Upper lobe of left lung (tissue), 6 donors: ENCODE measurements around the gene CD58. TPM values are rescaled to one million over a fixed set of nuclear protein-coding genes. Genes with fewer than 3 reads are reported as not detected.
A peak's percentile ranks its signal among the peaks of the same experiment; 100 is the strongest.

Experiments
- ATAC-seq, 2 donors: fragments of 200-7000 bp; cut with Tn5 transposase; one replicate each; pipeline ENCODE4 v1.9.1; 2022; ENCODE audit warnings: mild to moderate bottlenecking in 2 of 2, moderate library complexity in 2 of 2; ENCODE audit not compliant: low FRiP score in 2 of 2
- DNase-seq, 2 donors: peaks; one replicate each; pipeline ENCODE4 v3.0.0-alpha.2; 2019 to 2020
- H3K27ac ChIP-seq, 4 donors: fragments of 200-600 bp; sonication (generic); one replicate each; pipeline ENCODE4 v1.5.1; 2016 to 2019
- H3K27me3 ChIP-seq, 4 donors: fragments of 200-600 bp; sonication (generic); one replicate each; pipeline ENCODE4 v1.5.1; 2017 to 2019
- H3K36me3 ChIP-seq, 4 donors: fragments of 200-600 bp; sonication (generic); one replicate each; pipeline ENCODE4 v1.5.1; 2016 to 2019
- H3K4me1 ChIP-seq, 4 donors: fragments of 200-600 bp; sonication (generic); one replicate each; pipeline ENCODE4 v1.5.1; 2018 to 2019
- H3K4me3 ChIP-seq, 4 donors: fragments of 200-600 bp; sonication (generic); one replicate each; pipeline ENCODE4 v1.5.1; 2017 to 2019; ENCODE audit warnings: mild to moderate bottlenecking in 2 of 4, moderate library complexity in 1 of 4
- H3K9me3 ChIP-seq, 4 donors: fragments of 200-600 bp; sonication (generic); one replicate each; pipeline ENCODE4 v1.5.1; 2018 to 2019
- EP300 ChIP-seq, 4 donors: sonication (generic); formaldehyde crosslinking; IDR thresholded peaks; one replicate each; pipeline ENCODE4 v1.5.1; 2017; ENCODE audit warnings: antibody characterized with exemption in 4 of 4, control low read depth in 2 of 4
- POLR2A ChIP-seq, 4 donors: fragments of 450-650 bp; IDR thresholded peaks; one replicate each; pipeline ENCODE4 v1.5.1; 2016 to 2017; ENCODE audit warnings: antibody characterized with exemption in 4 of 4, mild to moderate bottlenecking in 2 of 4
- POLR2AphosphoS5 ChIP-seq, 2 donors: sonication (generic); formaldehyde crosslinking; IDR thresholded peaks; one replicate each; pipeline ENCODE4 v1.5.1; 2017; ENCODE audit warnings: antibody characterized with exemption in 2 of 2
- WGBS, 2 donors: methylation state at CpG; one replicate each; pipeline ENCODE4 v1.1.5; 2017 to 2018; 5-methylcytosine and 5-hydroxymethylcytosine counted together
- total RNA-seq, 6 donors: library from RNA; depleted of rRNA in 4 of 6; stranded (reverse); fragments of >200 nt in 4 of 6; gene quantifications; one replicate each; pipeline versions ENCODE4 v1.1.0 to v1.2.1, GENCODE V29; 2016 to 2021
- TF ChIP-seq, protein P1 (sequence below), 6 experiments: fragments of 450-650 bp in 4 of 6; fragments of 200-600 bp in 2 of 6; sonication (generic) in 2 of 6; IDR thresholded peaks; one replicate each; pipeline ENCODE4 v1.5.1; 2016 to 2019; ENCODE audit warnings: antibody characterized with exemption in 6 of 6
- donor health status: DM: no; HTN: no; CAD: no; lungs with moderate emphysema.
- donor health status: DM: no; HTN: yes; CAD: no; lungs with severe emphysema.

CD58 gene
- total RNA-seq, 6 donors from 2014 or later, result 17.8 to 52.0 (median 32.4) TPM

DNA sequence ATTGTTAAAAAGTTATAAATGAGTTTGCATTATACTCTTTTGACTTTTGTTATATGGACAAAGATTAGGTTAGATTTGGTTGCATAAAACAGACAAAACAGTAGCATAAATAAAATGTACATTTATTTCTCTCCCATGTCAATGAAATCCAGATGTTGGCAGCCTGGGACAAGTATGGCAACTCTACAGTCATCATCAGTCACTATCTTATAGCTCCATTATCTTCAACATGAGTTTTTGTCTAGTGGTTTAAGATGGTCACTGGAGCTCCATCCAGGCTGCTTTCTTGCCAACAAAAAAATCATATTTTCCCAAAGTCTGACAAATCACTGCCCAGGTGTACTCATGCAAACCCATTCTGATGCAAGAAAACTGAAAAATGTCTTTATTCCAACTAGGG lies 83.8 kb downstream of the CD58 start:
- Histone ChIP-seq H3K4me1 (peaks cover 17 to 27% (median 20%) of the 10 kb centered on the region in 4 donors), H3K9me3 (no peaks in the 10 kb centered on the region), H3K4me3 (no peak overlapping the region), H3K27me3 (no peaks in the 10 kb centered on the region), H3K36me3 (no peaks in the 10 kb centered on the region), H3K27ac (no peak overlapping the region)
- TF ChIP-seq, protein P1, sequence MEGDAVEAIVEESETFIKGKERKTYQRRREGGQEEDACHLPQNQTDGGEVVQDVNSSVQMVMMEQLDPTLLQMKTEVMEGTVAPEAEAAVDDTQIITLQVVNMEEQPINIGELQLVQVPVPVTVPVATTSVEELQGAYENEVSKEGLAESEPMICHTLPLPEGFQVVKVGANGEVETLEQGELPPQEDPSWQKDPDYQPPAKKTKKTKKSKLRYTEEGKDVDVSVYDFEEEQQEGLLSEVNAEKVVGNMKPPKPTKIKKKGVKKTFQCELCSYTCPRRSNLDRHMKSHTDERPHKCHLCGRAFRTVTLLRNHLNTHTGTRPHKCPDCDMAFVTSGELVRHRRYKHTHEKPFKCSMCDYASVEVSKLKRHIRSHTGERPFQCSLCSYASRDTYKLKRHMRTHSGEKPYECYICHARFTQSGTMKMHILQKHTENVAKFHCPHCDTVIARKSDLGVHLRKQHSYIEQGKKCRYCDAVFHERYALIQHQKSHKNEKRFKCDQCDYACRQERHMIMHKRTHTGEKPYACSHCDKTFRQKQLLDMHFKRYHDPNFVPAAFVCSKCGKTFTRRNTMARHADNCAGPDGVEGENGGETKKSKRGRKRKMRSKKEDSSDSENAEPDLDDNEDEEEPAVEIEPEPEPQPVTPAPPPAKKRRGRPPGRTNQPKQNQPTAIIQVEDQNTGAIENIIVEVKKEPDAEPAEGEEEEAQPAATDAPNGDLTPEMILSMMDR (IDR thresholded peaks at IDR 0.05), result no peak
- DNase-seq (no peak), ATAC-seq (no peak)

DNA sequence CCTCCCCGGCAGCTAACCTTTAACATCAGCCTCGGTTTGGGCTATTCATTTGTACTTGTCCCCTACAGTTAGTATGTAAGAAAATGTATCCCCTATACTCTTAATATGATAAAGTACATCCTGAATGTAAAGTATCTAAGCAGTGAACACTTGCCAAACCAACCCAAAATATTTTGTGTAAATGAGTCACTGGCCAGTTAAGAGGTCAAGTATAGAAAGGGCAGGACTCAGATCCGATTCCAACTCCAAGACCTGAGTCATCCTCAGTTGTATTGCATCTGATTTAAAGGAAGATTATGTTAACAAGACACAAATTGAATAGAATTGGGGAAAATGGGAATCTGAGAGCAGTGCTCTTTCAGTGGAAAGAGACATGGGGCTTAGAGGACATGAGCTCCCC lies 84.4 kb downstream of the CD58 start:
- WGBS, 2 donors, result 75 to 83% methylated on average over 3 of the region's 3 CpGs
- H3K9me3 ChIP-seq, result no peaks in the 10 kb centered on the region
- peaks cover 17 to 27% (median 20%) of the 10 kb centered on the region in 4 donors for H3K4me1 ChIP-seq
- no peak for ATAC-seq
- H3K36me3 ChIP-seq, result no peaks in the 10 kb centered on the region
- no peak overlapping the region for H3K4me3 ChIP-seq
- H3K27me3 ChIP-seq, result no peaks in the 10 kb centered on the region
- DNase-seq, result no peak
- TF ChIP-seq EP300 (IDR thresholded peaks at IDR 0.05) (no peak), POLR2AphosphoS5 (IDR thresholded peaks at IDR 0.05) (no peak)
- no peak overlapping the region for H3K27ac ChIP-seq

DNA sequence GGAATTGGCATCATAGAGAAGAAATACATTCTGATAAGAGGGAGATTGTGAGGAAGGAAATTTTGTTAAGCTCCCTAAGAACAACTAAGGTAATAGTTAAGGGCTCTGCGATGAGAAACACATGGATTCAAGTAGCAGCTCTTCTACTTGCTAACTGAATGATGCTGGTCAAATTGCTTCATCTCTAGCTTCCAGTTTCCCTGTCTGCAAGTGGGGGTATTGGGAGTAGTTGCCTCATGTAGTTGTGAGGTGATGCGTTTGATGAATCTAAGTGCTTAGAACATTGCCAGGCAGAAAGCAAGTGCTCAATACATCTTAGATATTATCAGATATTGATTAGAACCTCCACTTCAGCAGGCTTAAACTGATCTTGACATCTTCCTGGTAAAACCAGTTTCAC lies 84.8 kb downstream of the CD58 start:
- Histone ChIP-seq H3K27me3 (no peaks in the 10 kb centered on the region), H3K9me3 (no peaks in the 10 kb centered on the region), H3K4me3 (no peak overlapping the region), H3K4me1 (peaks cover 17 to 27% (median 20%) of the 10 kb centered on the region in 4 donors), H3K36me3 (no peaks in the 10 kb centered on the region), H3K27ac (no peak overlapping the region)
- no peak for DNase-seq
- ATAC-seq, result no peak
- 92 to 100% methylated on average over 2 of the region's 2 CpGs for WGBS, 2 donors
- TF ChIP-seq EP300 (IDR thresholded peaks at IDR 0.05) (no peak), POLR2A (IDR thresholded peaks at IDR 0.05) (no peak), POLR2AphosphoS5 (IDR thresholded peaks at IDR 0.05) (no peak)
- TF ChIP-seq, protein P1 (IDR thresholded peaks at IDR 0.05), result no peak

DNA sequence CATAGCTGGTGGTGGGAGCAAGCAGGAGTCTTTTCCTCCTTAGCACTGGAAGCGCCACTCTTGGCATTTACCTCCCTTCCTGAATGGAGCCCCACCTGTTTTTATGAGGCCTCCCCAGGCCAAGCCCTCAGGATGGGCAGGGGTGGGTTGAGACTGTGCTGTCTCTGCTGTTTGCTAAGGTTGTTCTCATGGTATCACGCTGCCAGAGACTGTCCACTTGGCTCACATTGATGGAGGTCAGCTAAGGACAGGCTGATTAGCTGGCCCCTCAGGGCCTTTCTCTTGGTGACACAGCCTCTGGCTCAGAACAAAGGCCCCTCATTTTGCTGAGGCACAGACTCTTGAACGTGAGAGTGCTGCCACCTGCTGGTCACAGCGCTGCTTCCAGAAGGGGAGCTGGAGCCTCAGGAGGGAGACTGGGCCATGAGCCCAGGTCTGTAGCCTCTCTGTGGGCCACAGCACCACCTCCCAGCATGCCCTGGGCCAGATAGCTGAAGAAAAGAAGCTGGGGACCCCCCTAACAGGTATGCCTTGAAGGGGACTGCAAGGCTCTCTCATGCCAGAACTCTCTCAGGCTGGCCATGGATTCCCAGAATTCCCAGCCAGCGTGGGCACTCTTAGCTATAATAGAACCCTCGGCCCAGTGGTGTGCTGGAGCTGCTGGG lies 85.6 kb downstream of the CD58 start:
- H3K36me3 ChIP-seq, result no peaks in the 10 kb centered on the region
- H3K4me3 ChIP-seq, result no peak overlapping the region
- ATAC-seq, result peak; percentile 84 to 91
- peak overlapping the region in 1 of 4 donors; percentile 75 for H3K27ac ChIP-seq
- peaks cover 17 to 27% (median 20%) of the 10 kb centered on the region in 4 donors for H3K4me1 ChIP-seq
- H3K27me3 ChIP-seq, result no peaks in the 10 kb centered on the region
- WGBS, 2 donors, result 36 to 72% methylated on average over 3 to 6 of the region's 6 CpGs
- no peak for TF ChIP-seq EP300 (IDR thresholded peaks at IDR 0.05)
- TF ChIP-seq POLR2A (IDR thresholded peaks at IDR 0.05), result no peak
- no peak for TF ChIP-seq POLR2AphosphoS5 (IDR thresholded peaks at IDR 0.05)
- TF ChIP-seq, protein P1 (IDR thresholded peaks at IDR 0.05), result peak; percentile 81 to 94 (median 91)
- no peaks in the 10 kb centered on the region for H3K9me3 ChIP-seq
- DNase-seq, result peak in 1 of 2 donors; percentile 86

DNA sequence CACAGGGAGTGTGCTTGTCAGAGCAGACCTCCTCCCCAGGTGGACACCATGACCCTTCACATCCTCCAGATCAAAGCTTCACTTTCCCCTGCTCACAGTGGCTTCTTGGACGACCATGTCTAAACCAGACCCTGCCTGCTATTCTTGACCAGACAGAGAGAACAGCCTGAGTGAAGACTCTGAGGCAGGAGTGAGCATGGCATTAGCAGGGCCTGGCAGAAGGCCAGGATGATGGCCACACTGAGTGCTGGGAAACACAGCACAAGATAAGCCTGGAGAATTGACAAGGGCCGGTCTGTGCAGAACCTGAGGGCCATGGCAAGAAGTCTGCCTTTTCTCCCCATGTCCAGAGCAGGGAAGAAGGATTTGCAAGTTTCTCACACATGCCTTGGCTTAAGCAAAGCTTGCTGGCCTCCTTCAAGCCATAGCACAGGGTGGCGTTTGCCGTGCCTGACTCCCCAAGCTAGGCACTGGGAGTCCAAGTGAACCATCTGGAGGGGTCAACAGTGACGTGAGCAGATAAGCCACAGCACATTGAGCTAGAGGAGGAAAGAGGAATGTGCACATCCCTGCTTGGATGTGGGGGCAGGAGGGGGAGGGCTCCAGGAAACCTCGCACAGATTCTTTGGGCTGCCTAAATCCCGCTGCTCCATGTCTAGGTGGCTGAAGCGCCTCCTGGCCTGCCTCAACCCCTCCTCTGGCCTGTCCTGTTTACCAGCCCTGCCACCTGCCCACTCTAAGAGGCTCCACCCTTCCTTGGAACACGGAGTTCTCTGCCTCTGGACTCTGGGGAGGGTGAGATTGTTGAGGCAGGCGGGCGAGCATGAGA lies 87.1 kb downstream of the CD58 start:
- Histone ChIP-seq H3K27ac (peak overlapping the region in 2 of 4 donors; percentile 11 to 75), H3K4me1 (peaks cover 9 to 20% (median 17%) of the 10 kb centered on the region in 4 donors), H3K27me3 (no peaks in the 10 kb centered on the region), H3K4me3 (no peak overlapping the region), H3K36me3 (no peaks in the 10 kb centered on the region), H3K9me3 (no peaks in the 10 kb centered on the region)
- WGBS, 2 donors, result 67 to 76% methylated on average over 11 of the region's 11 CpGs
- DNase-seq (peak in 1 of 2 donors; percentile 90), ATAC-seq (peak in 1 of 2 donors; percentile 85)
- TF ChIP-seq POLR2AphosphoS5 (IDR thresholded peaks at IDR 0.05), result peak in 1 of 2 donors; percentile 81
- peak in 3 of 4 donors; percentile 50 to 96 (median 63) for TF ChIP-seq EP300 (IDR thresholded peaks at IDR 0.05)
- TF ChIP-seq POLR2A (IDR thresholded peaks at IDR 0.05), result peak in 1 of 4 donors; percentile 46
- TF ChIP-seq, protein P1 (IDR thresholded peaks at IDR 0.05), result no peak
